ENCODE measurements around the gene GDPD5.

DNA sequence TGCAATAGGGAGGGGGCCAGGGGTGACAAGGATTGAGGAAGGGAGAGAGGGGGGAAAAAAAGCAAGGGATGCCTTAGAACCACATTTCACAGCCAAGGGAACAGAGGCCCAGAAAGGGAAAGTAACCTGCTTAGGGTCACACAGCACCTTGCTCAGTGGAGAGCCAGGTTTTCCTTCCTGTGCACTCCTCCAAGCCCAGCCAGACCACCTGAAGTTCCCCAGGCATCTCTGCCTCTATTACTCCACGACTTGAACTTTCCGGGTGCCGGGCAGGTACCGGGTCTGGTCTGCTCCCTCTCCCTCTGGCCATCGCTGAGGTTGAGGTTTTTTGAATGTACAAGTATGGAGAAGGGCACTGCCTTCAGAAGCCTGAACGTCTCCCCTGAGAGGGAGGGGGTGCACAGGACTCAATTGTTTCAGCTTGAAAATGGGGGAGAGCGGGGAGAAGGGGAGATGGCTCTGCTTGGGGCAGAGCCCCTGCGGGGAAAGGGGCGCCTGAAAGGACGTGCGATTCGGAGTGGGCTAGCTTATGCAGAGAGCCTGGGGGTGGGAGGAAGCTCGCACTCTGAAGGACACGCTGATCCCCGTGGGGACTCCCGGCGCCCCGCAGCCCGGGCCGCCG is 35.8 kb upstream of the GDPD5 start:
- TF ChIP-seq GATA3 (IDR thresholded peaks at IDR 0.05; ENCODE audit: low read depth, low read length) (no peak), GATA2 (IDR thresholded peaks at IDR 0.05; ENCODE audit: low read depth, low read length) (no peak)

All from SH-SY5Y (cell line).